Stimulated activated CD4-positive, alpha-beta T cell treated with anti-CD3 and anti-CD28 coated beads, Interleukin-15, amount 100 ng/mL, for 24 hours (primary cell): ENCODE results near the gene MINDY3.
"Not testable (repeated sequence)": the region's sequence is repeated elsewhere in the genome, so short reads cannot be mapped to it uniquely, and the experiment has no call there.

Experiments used
- DNase-seq: peaks from one replicate; pipeline ENCODE4 v3.0.0-alpha.2; 2020

Gene MINDY3

DNA sequence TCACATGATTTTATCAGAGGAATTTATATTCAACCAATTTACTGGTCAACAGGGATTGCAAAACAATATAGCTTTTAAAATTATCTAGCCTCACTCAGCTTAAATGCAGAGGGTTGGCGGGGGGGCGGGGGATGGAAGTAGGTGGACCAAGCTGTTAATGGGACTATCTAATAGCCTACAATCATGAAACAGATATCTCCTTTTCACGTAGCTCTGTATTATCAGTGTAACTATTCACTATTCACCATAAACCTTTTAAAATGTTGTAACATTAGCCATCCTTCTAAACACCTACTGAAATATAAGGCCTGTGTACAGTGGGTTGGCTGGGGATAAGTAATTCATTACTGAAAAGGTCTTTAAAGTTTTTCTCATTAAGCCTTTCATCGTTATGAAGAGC lies 56.2 kb downstream of the MINDY3 start:
- DNase-seq = no peak

DNA sequence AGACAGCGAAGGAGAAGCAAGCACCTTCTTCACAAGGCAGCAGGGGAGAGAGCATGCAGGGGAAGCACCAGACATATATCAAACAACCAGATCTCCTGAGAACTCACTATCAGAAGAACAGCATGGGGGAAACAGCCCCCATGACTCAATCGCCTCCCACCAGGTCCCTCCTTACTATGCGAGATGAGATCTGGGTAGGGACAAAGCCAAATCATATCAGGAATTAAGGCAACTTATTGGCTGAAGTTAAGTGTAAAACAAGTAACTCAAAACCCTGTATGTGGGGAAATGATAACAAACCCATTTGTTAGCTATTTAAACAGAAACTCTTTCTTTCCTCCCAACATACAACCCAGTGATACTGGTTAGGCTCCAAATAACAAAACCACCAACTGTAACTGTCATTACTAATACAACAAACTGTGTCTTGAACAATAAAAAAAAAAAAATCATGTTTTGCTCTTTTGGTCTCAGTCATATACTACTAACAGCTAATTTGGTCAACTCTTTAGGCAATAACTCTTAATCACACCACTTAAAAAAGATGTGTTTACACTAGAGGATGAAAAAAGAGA lies 57.8 kb downstream of the MINDY3 start:
- peak; percentile 50 for DNase-seq

DNA sequence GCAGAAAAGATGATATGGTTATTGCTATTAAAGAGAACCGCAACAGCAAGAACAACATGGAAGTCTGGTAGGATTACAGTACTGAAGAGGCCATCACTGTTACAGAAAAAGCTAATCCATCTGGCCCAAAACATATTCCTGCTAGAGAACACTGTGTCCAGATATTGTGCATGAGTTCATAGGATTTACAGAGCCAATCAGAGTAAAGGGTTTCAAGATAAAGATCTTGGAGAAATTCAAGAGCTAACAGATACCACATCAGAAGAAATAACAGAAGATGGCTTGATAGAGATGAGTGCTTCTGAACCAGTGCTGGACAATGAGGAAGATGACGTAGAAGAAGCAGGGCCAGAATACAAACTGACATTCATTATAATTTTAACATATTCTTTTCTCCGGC lies 58.7 kb downstream of the MINDY3 start:
- DNase-seq = no peak

DNA sequence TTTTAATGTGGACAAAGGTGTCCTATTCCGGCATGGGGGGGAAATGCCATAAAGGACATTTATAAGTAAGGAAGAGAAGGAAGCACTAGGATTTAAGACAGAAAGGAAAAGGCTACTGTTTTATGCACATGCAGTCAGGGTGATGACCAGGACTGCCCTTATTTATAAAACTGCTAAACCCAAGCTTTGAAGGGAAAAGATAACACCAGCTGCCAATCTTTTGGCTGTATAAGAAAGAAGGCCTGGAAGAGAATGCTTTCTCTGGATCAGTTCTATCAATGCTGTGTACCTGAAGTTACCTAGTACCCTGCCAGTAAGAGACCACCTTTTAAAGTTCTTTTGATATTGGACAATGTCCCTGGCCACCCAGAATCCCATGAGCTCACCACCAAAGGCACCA lies 59.2 kb downstream of the MINDY3 start:
- no peak for DNase-seq

DNA sequence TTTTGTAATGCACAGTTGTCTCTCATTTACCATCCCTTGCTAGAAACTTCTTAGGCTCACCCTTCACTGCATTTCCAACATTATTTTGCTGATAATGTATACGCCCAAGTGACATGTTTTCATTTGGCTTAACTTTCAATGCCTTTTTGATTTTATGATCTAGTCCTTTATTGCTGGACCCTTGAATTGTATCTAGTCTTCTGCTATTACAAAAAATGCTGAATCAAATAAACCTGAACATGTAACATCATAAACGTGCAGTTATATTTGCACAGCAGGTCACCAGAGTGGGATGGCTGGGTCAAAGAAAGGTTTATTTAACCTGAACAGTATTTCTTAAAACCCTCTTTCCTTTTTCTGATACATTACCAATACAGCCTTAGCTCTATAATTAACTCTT lies 63.0 kb downstream of the MINDY3 start:
- no peak for DNase-seq

DNA sequence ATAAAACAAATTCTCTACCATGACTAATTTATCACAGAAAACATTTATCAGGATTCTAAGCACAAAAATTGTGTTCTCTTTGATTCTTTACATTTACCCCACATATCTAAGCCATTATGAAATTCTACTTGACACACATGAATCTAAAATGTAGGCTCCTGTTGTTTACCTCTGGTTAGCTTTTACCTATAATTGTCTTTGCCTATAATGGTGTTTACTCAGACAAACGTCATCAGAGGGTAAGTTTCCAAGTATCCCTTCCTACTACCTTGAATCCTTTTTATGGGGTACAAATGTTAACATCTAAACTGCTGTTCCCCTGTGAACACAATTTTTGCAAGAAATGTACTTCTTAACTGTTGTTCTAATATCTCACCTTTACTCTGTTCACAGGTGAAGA lies 63.5 kb downstream of the MINDY3 start:
- DNase-seq = no peak

DNA sequence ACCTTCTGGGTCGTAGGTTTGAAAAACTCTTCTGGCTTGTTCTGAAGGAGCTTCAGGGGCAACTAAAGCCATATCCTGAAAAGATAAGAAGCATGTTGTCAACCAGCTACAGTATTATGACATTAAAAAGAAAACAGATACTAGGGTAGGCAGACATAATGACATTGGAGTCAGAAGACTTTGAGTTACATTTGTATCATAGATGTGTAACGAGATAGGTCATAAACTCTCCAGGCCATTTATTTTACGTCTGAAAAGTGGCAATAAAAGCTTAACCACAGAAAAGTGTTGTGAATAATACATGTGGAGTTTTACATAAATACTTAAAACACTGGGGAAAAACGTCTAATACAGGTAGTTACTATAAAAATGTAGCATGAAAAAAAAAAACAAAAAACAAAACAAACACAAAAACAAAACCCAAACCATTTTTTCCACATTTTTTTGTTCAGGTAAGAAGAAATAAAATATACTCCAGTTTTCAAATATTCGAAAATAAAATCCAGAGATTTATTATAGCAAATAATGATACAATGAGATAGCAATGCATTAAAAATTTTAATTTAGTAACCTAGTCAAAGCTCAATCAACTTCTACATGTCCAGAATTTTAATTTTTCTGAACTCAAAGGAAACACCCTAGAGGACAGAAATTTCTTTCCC lies 64.1 kb downstream of the MINDY3 start:
- DNase-seq = no peak

DNA sequence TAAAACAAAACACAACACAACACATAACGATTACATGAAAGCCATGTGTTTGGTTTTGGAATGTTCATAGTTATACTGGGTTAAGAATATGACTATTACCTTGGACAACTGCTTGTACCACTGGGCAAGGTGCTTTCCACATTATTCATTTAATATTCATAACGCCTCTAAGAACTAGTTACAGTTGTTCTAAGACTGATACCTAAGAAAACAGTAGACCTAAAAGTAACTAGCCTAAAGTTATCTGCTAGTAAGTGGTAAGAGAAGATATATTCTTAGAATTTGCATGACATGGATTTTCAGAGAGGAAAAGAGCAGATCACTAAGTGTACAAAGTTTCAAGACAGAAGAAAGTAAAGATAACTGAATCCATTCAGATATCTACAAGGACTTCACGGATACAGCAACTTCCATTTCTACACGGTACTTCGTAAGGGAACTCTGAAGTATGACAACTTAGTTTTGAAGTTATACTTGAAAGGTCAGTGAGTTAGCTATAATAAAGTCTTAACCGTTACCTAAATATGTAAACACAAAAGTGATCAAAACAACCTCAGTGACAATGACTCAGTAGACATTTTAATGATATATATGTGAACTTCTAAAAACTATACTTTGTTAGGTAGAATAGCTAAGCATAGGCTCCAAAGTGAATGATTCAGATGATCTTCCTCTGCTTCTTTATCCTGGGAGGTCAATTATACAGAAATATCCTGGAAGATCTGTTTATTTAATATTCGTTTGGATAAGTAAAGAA lies 65.1 kb downstream of the MINDY3 start:
- DNase-seq = no peak

DNA sequence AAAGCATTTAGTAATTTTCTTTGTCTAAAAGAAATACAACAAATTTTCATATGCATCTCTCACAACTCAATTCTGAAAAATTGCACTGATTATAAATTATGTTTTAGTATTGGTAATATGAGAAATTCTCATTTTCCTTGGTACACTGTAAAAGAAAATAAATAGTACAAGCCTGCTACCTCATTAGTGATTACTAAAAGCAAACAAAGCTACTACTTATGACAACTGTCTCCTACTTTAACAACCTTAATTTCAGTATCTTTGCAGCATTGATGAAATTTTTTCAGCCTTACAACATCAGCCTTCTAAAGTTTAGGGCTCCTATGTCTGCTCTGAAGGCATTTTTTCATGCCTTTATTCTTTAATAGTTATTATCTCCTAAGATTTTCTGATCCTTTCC lies 65.7 kb downstream of the MINDY3 start:
- no peak for DNase-seq

DNA sequence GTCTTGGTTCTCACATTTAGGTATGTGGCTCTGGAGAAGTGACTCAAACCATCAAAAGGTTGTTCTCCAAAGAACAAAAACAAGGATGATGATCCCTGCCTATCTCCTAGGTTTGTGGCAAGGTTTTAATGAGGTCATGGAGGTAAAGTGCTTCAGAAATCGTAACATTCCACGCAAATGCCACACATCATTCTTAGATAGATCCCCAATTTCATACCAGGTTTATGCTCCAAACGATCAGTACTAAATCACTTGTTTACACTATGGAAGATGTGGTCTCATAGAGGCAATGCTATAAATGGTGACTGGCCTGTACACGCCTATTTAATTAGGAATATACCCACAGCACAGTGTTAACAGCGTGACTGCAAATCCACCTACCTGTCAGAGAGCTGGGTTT lies 66.6 kb downstream of the MINDY3 start:
- DNase-seq = no peak

DNA sequence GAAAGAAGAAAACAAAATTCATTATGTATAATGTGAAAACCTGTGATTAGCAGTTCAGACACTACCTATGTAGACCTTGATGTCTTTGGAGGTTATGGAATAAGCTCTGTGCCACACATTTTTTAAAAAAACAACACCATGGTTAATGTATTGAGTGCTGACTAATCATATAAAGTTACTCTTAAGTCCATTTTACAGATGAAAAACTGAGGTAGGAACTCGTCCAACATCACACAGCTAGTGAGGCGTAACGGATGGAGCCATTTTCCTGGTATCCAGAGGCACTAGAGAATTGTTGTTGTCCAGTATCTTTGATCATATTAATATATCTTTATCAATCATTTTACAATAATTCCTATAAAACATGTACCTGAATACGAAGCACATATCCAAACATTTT lies 67.5 kb downstream of the MINDY3 start:
- DNase-seq = no peak

DNA sequence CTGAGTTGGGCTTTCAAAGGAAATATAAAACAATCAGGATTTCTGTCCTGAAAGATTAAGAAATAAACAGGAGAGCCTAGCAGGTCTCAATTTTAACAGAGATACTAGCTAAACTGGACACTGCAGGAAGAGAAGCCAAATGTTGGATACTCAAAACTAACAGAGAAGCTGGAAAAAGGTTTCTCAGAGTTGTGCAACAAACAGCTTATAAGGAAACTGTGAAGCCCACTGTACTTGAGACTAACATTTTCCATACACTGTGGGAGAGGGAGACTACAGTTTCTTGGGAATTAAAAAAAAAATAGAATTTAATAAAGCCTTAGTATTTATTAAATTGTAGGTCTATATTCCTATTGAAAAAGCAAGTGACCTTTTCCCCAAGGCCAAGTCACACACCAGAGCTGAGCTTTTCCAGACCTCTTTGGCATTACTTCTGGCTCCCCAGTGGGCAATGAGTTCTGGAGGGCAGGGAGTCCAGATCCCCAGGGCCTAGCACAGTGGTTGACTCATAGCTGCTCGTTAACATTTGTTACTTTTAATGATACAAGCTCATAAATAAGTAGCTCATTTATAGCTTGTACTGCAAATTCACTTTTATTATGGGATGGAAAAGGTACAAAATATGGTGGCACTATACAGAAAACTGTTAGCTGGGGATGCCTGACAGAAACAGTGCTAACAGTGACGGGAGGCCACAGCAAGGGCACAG lies 68.3 kb downstream of the MINDY3 start:
- no peak for DNase-seq

DNA sequence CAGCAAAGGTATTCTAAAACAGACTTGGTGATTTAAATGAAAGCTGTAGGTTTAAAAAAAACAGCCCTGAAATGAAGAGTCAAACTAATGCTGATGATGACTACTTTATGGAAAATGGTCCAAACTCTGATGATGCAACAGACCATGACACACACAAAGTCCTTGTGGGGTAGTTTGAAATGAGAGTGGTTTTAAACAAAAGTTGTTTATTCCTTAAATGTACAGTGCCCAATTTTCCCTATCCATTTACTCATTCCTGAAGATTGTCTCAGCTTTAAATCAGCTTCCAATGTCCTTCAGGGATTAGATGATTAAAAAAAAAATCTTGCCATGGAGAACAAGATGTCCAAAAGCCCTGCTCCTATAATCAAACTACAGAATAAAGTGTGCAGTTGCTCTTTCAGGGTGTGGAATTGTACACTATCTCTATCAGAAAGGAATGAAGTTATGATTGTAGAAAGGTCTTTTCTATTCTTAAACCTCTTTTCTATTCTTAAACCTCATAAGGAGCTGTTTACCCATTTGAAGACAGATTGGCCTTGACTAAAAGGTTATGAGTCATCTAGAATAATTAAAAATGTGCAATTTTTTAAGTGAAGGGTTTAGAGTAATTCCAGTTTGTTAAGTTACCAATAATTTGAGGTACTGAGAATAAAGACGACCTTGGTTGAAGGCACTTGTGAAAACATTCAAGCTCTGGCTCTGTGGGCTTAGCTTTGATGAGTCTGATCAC lies 70.3 kb downstream of the MINDY3 start:
- no peak for DNase-seq

DNA sequence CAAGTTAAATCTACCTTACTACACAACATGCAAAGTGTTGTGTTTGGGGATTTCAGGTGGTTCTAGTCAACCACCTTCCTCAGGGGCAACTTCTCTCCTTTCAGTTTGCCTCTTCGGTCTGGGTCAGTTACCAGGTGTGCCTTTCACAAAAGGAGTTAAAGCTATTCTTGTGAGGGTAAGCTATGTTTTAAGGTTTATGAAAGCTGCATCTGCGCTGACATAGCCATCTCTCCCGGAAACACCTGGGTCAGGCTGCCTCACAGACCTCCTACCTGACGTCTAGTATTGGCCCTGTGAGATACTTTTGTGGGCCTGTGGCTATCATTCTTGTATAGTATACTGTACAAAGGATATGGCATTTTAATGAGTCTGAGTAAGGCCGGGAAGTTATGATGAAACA lies 72.9 kb downstream of the MINDY3 start:
- no peak for DNase-seq

DNA sequence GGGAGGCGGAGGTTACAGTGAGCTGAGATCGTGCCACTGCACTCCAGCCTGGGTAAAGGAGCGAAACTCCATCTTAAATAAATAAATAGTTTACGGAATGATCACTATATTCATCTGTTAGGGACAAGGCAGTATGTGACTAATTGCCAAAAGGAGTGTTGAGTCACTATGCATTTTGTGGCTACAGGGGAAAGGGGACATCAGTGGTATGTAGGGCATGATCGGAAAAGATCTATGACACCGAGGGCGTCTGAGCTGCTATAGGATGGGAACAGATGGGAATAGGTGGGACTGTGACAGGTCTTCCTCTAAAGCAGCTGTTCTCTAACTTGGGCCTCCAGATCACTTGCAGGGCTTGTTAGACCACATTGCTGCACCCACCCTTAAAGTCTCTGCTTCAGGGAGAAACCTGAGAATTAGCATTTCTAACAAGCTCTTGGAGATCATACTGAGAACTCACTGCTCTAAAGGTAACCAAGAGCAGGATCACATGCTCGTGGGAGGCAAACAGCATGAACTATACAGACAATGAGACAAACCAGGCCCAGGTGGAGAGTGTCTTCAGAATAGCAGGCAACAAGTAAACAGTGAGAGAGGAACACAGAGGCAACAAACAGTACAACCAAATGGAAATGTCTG lies 75.5 kb downstream of the MINDY3 start:
- DNase-seq = no peak

DNA sequence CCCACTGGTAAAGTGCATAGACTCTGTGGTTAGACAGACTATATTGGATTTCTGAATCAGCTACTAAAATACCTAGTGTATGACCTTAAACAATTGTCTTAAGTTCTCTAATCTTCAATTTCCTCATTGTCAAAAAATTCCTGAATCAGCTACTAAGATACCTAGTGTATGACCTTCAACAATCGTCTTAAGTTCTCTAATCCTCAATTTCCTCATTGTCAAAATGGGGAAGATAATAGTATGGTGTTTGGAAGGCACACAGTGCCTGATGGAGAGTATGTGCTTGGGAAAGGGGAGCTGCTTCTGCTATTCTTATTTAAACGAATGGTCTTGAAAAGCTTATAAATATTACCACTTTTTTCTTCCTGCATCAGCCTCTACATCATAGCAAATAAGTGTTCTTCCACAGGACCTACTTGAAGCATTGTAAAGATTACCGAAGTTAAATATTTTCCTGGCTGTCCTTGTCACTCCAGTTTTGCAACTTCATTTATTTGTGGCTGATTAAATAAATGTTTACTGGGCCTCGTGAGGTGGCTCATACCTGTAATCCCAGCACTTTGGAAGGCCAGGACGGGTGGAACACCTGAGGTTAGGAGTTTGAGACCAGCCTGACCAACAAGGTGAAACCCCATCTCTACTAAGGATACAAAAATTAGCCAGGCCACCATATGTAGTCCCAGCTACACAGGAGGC lies 76.2 kb downstream of the MINDY3 start:
- DNase-seq = no peak

DNA sequence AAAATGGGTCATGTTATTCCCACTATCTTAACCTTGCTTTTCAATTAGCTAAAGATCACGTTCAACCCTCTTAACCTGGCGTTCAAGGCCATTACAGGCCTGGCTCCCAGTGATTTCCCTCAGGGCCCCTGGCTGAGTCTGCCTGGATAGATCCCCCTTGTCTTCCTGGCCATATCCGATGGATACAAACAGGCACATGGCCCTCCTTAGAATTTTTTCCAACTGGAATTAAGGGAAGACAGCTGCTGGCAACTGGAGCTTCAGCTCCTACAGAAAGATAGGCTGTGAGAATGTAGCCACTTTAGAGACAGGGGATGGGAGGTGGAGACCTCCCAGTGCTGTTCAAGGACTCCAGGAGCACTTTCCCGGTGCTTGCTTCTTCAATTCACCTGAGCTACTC lies 77.5 kb downstream of the MINDY3 start:
- DNase-seq = no peak

DNA sequence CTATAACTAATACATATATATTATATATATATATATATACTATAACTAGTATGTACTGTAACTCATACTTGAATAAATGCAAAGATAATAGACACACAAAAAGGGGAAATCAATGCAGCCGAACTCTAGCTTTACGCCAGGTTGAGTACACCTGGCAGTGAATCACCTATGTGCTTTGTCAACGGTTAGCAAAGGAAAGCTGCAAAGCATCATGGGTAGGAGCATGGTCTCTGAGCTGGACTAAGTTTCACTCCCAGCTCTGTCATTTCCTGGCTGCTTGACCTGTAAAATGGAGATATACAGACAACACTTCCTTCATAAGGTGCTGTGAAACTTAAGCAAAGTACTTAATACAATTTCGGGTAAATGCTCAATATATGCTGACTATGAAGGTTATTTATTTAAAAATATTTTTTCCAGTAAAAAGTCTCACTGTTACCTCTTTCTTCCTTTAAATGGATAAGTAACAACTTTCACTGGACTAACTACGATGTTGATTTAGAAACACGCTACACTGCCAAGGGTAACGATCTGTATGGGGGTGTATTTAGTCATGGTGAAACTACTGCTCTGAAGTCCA lies 78.8 kb downstream of the MINDY3 start:
- no peak for DNase-seq

DNA sequence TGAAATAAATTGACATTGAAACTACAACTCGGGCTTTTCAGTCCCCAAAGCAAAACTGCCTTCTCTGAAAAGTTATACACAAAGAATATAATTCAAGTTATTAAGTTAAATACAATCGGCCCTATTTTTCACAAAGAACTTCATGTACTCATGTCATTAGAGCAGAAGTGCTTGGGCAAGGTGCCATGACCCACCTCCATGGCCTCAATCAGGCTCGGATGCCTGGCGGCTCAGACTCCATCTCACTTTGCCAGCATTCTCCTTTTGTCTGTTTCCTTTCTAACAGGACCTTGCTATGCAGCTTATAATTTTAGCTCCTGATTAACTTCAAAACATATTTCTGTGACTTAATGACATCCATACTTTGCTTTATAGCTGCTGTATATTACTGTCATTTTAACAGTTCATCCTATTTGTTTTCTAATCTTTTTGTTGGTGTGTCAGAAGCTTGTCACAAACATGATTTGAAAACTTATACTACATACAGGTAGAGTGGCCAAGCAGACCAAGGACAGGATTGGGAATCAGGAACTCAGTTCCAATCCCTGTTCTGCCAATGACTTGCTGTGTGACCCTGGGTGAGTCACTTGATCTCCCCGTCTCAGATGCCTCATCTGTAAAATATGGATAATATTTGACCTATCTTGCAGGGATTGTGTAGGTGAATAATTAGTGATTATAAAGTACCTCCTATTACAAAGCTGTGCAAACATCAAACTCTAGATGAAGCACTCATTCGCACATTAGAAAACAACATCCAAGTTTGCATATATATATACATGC lies 79.8 kb downstream of the MINDY3 start:
- DNase-seq = no peak

DNA sequence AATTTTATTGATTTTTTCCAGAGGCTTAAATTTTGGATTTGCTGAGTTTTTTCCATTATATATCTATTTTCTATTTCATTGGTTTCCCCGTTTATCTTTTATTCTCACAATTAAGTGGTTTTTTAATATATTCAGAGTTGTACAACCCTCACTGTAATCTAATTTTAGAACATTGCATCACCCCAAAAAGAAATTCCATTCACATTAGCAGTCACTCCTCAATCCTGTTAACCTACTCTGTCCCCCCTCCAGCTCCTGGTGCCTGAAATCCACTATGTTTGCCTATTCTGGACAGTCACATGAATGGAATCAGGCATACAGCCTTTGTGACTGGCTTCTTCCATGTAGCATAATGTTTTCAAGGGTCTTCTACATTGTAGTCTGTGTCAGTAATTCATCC lies 84.8 kb downstream of the MINDY3 start:
- no peak for DNase-seq

DNA sequence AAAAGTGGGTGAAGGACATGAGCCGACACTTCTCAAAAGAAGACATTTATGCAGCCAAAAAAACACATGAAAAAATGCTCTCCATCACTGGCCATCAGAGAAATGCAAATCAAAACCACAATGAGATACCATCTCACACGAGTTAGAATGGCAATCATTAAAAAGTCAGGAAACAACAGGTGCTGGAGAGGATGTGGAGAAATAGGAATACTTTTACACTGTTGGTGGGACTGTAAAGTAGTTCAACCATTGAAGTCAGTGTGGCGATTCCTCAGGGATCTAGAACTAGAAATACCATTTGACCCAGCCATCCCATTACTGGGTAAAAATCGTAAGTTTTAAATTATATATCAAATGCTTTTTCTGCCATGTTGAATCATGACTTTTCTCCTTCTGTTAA lies 85.8 kb downstream of the MINDY3 start:
- not testable (repeated sequence) for DNase-seq
